GM13977 (cell line): ENCODE results near the gene SLC9A9.

ENCODE experiments used
- DNase-seq: peaks from one replicate; pipeline ENCODE4 v3.0.0; 2012; ENCODE audit warnings: low spot score
- in situ Hi-C: fragments of 300-500 bp; cut with MboI; formaldehyde crosslinking; loops from one replicate; pipeline ENCODE4 v1.12.0; 2022; ENCODE audit warnings: low sequenced_read_pairs, low pct_unique_long_range_greater_than_20kb, mixed read lengths, inconsistent platforms; ENCODE audit not compliant: unreplicated experiment
- TF ChIP-seq, protein P1 (sequence below): IDR thresholded peaks from 2 replicates; pipeline ENCODE4 v1.5.1; 2012; ENCODE audit warnings: mild to moderate bottlenecking, control low read depth; ENCODE audit not compliant: insufficient read depth; ENCODE audit errors: extremely low read depth, missing control alignments

The SLC9A9 gene

DNA sequence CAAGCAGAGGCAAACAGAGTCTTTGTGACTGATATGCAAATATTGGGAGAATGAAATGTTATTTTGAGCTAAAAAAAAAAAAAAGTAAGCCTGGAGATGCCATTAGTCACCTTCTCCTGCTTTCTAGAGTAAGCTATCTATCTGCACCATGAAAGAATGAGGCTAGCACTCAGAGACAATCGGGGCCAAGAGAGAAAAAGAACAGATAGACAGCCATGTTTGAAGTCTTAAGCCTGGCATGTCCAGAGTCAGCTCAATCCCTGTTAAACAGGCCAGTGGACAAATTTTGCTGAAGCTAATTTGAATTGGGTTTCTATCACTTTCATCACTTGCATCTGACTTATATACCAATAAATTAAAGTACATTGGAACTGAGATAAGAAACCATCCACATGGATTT lies 204.4 kb downstream of the SLC9A9 start:
- no peak for DNase-seq
- TF ChIP-seq, protein P1, sequence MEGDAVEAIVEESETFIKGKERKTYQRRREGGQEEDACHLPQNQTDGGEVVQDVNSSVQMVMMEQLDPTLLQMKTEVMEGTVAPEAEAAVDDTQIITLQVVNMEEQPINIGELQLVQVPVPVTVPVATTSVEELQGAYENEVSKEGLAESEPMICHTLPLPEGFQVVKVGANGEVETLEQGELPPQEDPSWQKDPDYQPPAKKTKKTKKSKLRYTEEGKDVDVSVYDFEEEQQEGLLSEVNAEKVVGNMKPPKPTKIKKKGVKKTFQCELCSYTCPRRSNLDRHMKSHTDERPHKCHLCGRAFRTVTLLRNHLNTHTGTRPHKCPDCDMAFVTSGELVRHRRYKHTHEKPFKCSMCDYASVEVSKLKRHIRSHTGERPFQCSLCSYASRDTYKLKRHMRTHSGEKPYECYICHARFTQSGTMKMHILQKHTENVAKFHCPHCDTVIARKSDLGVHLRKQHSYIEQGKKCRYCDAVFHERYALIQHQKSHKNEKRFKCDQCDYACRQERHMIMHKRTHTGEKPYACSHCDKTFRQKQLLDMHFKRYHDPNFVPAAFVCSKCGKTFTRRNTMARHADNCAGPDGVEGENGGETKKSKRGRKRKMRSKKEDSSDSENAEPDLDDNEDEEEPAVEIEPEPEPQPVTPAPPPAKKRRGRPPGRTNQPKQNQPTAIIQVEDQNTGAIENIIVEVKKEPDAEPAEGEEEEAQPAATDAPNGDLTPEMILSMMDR: no peak
- in situ Hi-C loops: loop anchor here (10.0 kb wide), 2 partner anchors 209 to 519 kb away; no protein-coding TSS in a partner anchor

DNA sequence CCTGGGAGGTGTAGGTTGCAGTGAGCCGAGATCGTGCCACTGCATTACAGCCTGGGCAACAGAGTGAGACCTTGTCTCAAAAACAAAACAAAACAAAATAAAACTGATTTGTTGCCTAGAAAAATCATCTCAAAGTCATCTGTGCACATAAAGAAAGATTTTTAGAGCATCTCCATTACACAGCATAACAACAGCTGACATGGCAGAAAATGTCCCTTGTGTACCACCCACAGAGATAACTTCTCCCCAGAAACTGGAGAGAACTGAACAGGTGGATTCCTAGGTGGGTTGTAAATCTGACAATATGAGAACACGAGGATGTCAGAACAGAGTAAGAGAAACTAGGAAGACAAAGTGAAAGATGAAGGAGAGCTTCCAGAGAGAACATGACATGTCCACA lies 207.5 kb downstream of the SLC9A9 start:
- in situ Hi-C loops: loop anchor here (10.0 kb wide), 2 partner anchors 206 to 516 kb away; no protein-coding TSS in a partner anchor
- TF ChIP-seq, protein P1: no peak
- DNase-seq: no peak

DNA sequence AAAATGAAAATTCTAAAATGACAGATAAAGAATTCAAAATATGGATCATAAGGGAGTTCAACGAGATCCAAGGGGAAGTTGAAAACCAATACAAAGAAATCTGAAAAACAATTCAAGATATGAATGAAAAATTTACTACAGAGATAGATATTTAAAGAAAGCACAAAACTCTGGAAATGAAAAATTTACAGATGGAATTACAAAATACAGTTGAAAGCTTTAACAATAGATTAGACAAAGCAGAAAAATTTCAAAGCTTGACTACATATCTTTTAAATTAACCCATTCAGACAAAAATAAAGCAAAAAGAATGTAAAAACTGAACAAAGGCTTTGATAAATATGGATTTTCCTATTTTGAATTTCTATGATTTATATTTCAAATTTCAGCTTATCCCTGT lies 211.1 kb downstream of the SLC9A9 start:
- in situ Hi-C loops: no loop called here

DNA sequence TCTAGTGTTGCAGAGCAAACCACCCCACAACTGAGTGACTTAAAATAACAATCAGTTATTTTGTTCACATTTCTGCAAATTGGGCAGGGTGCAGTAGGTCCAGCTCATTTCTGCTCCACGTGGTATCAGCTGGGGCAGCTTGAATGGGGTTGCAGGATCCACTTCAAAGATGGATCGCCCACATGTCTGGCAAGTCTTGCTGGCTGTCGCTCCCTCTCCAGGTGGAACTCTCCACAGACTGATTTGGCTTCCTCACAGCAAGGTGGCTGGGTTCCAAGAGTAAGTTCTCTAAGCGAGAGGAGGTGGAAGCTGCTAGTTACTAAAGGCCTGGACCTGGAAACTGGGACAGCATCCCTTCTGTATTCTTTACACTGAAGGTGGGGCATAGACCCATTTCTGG lies 213.3 kb downstream of the SLC9A9 start:
- in situ Hi-C loops: no loop called here
- TF ChIP-seq, protein P1: no peak
- no peak for DNase-seq

More for the DNA sequence above, 211.1 kb downstream of the SLC9A9 start:
- DNase-seq: no peak
- TF ChIP-seq, protein P1: no peak

DNA sequence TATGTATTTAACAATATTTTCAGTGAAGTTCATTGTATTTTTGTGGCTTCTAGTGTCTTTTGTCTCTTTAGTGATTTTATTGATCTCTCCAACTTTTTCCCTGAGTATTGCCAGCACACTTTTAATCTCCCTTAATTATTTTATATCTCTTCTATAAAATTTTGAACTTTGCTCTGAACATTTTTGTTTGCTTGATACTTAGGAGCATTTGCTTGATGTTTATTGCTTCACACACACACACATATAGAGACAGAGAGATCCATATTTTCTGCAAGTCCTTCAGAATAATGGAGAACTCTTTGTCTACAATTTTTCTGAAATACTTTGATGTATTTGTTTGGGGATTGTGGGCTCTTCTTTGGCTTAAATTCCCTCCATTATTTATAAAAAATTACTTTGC lies 213.8 kb downstream of the SLC9A9 start:
- DNase-seq: no peak
- in situ Hi-C loops: no loop called here
- TF ChIP-seq, protein P1: no peak

DNA sequence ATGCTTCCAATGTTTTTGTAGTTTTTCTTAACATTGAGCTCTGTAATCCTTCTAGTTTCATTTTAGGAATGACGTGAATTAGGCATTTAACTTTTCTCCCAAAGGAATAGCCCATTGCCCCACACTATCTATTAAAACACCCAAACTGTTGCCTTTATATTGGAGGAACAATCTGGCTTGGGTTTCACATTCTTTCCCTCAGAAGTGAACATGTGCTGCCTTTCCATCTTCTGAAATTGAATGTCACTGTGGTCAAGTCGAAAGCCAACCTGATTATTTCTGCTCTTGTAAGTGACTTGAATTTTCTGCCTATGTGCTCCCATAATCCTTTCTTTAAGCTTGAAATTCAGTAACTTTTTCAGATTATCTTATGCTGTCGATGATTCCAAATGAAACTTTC lies 214.5 kb downstream of the SLC9A9 start:
- in situ Hi-C loops: no loop called here
- TF ChIP-seq, protein P1: no peak
- no peak for DNase-seq

DNA sequence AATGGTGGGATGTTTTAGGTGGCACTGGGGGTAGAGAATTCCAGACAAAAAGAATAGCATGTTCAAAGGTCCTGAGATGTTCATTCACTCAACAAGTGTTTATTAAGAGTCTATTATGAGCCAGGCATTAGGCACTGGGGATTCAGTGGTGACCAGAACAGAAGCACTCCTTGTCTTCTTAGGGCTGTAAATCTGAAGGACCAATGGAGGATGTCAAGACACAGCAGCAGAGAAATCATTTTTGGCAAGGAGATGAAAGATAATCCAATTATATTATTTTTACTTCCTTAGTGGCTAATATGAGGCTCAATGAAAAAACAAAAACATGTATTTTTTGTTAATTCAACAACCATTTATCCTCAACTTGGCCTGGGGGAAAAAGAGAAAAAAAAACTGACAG lies 218.5 kb downstream of the SLC9A9 start:
- in situ Hi-C loops: no loop called here
- TF ChIP-seq, protein P1: no peak
- DNase-seq: no peak
